Stimulated activated CD4-positive, alpha-beta T cell treated with anti-CD3 and anti-CD28 coated beads, Interleukin-1b, Interleukin-23, amount 100 ng/mL, for 24 hours (primary cell): Measurements from ENCODE around the gene SRGAP2B.
"Not testable (repeated sequence)": the region's sequence is repeated elsewhere in the genome, so short reads cannot be mapped to it uniquely, and the experiment has no call there.

Experiments used
- DNase-seq, 4 experiments: peaks; one replicate each; pipeline ENCODE4 v3.0.0-alpha.2; 2020; ENCODE audit warnings: low read depth in 4 of 4, low spot score in 1 of 4

Gene SRGAP2B

DNA sequence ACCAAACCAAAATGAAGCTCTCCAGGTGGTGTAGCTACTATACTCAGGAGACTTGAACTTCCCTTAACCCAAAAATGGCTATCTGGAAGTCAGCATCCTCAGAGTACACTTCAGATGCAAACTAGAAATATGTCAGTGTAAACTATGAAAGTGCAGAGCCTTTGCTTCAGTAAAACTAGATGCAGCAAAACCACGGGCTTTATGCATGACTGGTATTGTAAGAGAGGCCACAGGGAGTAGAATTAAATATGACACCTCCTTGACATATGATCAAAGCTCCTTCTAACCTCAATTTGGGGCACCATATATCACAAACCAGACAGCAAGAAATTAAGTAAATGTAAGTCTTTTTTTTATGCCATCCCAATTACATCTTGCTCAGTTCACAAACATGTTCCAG lies 47.6 kb downstream of the SRGAP2B start:
- not testable (repeated sequence) for DNase-seq

DNA sequence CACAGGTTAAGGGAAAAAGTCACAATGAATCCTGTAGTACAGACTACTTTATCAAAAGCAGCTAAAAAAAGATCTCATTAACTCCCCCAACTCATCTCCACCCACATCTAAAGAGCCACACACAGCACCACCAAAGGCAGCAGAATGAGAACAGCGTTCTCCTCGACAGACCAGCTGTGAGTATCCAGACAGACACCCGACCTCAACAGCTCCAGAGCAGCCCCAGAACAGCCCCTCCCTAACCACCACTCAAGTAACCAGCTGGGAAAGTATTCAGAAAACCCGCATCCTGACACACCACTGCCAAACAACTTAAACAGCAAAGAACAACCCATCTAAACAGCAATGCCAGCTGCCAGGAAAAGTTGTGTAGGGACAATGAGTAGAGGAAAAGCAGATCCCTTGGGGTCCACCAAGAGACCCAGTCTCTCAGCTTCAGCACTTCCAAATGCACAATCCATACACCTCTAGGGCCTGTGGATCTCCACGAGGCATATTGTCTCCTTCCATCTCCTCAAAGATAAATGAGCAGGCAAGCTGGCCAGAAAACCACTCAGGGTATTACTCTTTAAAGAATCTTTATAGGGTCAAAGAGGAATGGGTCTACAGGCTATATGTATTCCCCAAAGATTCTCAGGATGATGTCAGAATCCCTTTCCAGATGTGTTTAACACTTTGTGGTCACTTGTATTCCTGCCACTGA lies 49.4 kb downstream of the SRGAP2B start:
- not testable (repeated sequence) for DNase-seq

GRCh38 chr1:145041519-145041918 lies 53.6 kb downstream of the SRGAP2B start:
- DNase-seq, result not testable (repeated sequence)

DNA sequence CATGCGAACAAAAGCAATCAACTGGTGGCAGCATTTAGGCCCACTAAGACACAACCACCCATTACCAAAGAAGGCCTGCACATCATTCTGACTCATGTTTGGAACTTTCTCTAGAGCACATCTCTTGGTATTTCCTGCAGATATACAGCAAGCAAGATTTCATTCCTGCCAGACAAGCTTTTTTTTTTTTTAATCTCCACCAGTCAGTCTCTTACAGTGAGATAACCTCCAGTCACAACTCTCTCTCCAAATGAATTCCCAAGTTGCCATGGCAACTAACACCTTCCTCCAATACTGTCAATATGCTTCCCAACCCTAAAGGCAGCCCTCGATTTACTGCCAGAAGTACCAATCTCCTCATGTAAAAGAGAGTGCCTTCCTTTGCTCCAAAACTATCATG lies 59.1 kb downstream of the SRGAP2B start:
- DNase-seq, result not testable (repeated sequence)

GRCh38 chr1:145033523-145033922 lies 61.6 kb downstream of the SRGAP2B start:
- DNase-seq, result not testable (repeated sequence)

- not testable (repeated sequence) for DNase-seq
These were observed 67.9 kb downstream of the SRGAP2B start for GRCh38 chr1:145027251-145027650.

DNA sequence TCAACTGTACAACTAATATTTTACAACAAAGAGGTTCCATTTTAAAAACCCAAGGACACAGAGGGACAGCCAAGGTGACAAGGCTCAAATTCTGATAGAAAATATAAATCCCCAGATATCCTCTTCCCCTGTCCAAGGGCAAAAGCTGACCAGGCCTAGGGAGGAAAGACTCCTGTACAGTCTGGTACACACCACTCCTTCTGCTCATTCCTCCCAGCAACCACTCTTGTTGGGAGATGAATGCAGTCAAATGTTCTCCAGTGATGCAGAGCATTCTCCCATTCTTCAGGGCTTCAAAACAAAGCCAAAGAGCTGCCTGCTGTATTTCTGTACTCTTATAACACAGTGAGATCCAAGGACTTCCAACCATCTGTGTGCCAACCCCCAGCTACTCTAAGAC lies 69.8 kb downstream of the SRGAP2B start:
- not testable (repeated sequence) for DNase-seq

- not testable (repeated sequence) for DNase-seq
These were observed 72.9 kb downstream of the SRGAP2B start for GRCh38 chr1:145022259-145022658.

GRCh38 chr1:145021749-145022148 lies 73.4 kb downstream of the SRGAP2B start:
- DNase-seq, result not testable (repeated sequence)

DNA sequence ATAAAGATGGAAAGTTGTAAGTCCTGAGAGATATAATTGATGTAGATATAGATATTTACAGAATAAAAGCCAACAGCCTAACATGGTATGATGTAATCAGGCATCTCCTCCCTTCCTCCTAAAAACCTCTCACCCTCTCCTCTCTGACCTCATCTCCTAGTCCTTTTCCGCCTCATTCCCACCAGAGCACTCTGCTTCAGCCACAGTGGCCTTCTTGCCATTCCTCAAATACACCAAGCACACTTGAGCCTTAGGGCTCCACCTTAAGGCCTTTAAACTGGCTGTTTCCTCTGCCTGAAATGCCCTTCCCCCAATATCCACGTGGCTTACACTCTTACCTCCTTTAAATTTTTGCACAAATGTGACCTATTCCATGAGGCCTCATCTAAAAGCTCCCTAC lies 75.4 kb downstream of the SRGAP2B start:
- not testable (repeated sequence) for DNase-seq

GRCh38 chr1:145017725-145018124 lies 77.4 kb downstream of the SRGAP2B start:
- not testable (repeated sequence) for DNase-seq

DNA sequence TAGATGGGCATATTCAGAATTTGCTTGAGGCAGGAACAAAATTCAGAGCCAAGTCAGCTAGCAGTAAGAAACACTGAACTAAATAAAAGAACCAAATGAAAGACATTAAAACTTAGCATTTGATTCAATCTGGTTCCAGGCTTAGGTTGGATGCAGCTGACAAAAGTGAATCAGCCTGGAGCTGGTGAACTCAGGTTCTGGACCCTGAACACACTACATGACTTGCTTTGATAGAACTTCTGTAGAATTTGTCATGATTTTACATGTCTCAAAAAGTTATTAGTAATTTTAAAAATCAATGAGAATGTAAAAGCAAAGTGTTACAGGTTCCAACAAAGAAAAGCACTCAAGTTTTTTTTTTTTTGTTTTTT lies 78.7 kb downstream of the SRGAP2B start:
- not testable (repeated sequence) for DNase-seq

GRCh38 chr1:145015744-145016491 lies 79.2 kb downstream of the SRGAP2B start:
- not testable (repeated sequence) for DNase-seq

GRCh38 chr1:145013353-145013752 lies 81.8 kb downstream of the SRGAP2B start:
- not testable (repeated sequence) for DNase-seq

DNA sequence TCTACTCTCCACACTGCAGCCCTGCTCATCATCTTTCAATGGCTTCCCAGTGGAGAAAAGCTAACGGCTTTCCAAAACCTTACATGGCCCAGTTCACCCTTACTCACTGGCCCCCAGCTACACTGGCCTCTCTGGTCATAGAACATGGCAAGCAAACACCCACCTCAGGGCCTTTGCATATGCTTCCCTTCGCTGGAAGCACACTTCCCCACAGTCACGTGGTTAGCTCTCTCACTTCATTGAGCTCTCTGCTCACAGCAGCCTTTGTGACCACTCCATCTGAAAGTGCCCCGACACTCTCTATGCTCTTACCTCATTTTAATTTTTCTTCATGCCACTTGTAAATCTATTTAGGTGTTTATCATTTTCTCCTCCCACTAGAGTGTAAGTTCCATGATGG lies 83.3 kb downstream of the SRGAP2B start:
- not testable (repeated sequence) for DNase-seq

DNA sequence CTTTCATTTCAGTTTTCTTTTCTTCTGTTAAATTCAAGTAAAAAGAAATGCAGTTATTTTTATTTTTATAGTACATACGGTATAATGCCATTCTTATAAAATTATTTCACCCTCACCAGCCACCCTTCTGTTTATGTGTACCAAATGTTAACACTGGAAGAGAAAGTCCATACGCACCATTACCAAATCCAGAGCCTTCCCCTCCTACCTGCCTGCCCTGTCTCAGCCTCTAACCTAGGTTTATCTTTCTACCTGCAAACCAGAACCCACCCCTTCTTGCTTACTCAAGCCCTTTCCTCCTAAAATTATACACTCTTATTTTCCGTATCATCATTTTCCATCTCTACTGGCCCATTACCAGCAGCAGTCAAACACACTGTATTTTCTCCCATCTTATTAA lies 84.5 kb downstream of the SRGAP2B start:
- DNase-seq, result not testable (repeated sequence)

DNA sequence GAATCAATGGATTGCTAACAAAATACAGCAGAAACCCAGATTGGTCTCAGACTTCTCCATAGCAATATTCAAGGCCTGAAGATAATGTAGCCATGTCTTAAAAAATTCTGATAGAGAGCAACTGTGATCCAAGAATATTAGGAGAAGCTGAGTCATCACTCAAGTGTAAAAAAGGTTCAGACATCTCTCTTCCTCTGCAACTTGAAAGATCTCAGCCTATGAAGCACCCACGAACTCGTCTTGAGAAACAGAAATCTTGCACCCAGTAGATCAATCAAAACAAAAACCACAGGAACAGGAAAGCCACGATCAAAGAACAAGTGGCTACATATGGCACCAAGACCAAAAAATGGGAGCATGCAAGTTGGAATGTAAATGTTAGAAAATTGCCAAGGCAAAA lies 85.2 kb downstream of the SRGAP2B start:
- not testable (repeated sequence) for DNase-seq

DNA sequence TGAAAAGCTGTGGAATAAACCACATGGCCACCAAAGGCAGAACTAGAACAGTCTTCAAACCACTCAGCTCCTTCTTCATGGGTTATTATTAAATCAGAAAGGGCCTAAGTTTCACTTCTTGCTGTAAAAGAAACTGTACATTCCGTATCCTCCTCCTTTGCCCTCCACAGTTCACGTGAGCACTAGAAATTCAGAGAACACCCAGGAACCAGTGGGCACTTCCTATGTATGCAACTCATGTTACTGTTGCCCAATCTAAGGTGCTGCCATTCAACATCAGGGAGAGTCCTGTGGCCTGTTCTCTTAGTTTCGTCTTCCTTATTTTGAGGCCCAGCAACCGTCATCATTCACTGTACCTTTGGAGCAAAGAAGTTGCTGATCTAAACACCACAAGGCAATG lies 86.7 kb downstream of the SRGAP2B start:
- not testable (repeated sequence) for DNase-seq

DNA sequence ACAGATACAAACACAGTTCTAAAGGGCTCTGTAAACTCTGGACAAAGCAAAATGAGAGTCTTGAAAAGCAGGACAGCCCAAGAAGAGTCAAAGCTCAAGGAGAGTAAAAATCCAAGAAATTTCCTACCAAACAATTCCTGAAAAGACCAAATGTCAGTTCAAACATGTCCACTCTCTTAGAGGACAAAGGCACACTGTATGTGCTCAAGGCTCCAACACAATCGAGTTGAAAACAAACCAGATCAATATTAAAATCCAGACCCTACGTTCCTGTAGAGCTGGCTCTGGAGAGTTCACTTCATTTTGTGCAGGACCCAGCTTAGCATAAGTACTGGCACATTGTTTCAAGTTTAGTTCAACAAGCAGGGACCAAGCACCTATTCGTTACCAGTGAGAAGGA lies 90.0 kb downstream of the SRGAP2B start:
- DNase-seq, result not testable (repeated sequence)

- not testable (repeated sequence) for DNase-seq
These were observed 93.7 kb downstream of the SRGAP2B start for GRCh38 chr1:145001381-145001780.

DNA sequence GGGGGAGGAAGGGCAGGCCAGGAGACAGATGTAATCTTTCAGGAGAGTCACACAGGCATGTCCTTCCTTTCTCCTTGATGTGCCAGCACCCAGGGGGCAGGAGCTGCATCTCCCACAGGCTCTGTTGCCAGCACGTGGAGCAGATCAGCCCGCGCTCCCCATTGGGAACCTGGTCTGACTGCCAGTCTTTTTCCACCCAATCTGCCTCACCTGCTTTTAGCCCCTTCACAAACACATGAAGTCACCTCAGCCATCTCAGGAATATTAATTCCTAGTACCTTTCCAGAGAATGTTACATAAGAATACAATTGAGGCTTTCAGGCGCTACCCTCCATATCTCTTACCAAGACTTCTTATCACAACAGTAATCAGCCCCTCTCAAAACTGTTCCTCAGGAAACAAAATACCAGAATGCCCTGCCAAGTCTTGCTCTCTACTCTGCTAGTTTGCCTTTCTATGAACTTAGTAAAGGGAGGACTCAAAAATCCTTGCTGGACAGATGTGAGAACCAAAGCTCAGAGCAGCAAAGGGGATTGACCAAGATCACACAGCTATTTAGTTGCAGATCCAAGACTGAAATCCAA lies 94.3 kb downstream of the SRGAP2B start:
- not testable (repeated sequence) for DNase-seq
